GM18505 (cell line): Measurements from ENCODE around the gene ZNF286A.
"Not testable (repeated sequence)": the region's sequence is repeated elsewhere in the genome, so short reads cannot be mapped to it uniquely, and the experiment has no call there.

Experiments
- ATAC-seq: cut with Tn5 transposase; IDR thresholded peaks from one replicate; pipeline ENCODE4 v1.9.1; 2021; ENCODE audit not compliant: unreplicated experiment
- POLR2A ChIP-seq: IDR thresholded peaks from 4 replicates; pipeline ENCODE4 v1.6.1; 2011; ENCODE audit warnings: borderline replicate concordance; ENCODE audit not compliant: insufficient read depth, insufficient read length; ENCODE audit errors: extremely low read depth

Gene ZNF286A

GRCh38 chr17:15699413-15699924, at the start of gene ZNF286A:
ZNF286A (plus strand) TSS chr17:15699752; CDS start chr17:15700330, 578 bp downstream.
- ATAC-seq: peak; percentile 97
- TF ChIP-seq POLR2A: peak; percentile 62

- TF ChIP-seq POLR2A: no peak
- no peak for ATAC-seq
These were observed 49.6 kb upstream of the ZNF286A start for GRCh38 chr17:15649861-15650421.

GRCh38 chr17:15650741-15651582, 48.6 kb upstream of the ZNF286A start:
- no peak for ATAC-seq
- no peak for TF ChIP-seq POLR2A

- TF ChIP-seq POLR2A: no peak
- peak; percentile 92 for ATAC-seq
These were observed 47.9 kb upstream of the ZNF286A start for GRCh38 chr17:15651583-15652110.

- ATAC-seq: no peak
- no peak for TF ChIP-seq POLR2A
These were observed 46.6 kb upstream of the ZNF286A start for GRCh38 chr17:15652960-15653359.

- not testable (repeated sequence) for ATAC-seq
These were observed 45.2 kb upstream of the ZNF286A start for GRCh38 chr17:15654401-15654800.

GRCh38 chr17:15654886-15655561, 44.5 kb upstream of the ZNF286A start:
- no peak for ATAC-seq
- no peak for TF ChIP-seq POLR2A

- no peak for ATAC-seq
- no peak for TF ChIP-seq POLR2A
These were observed 41.7 kb upstream of the ZNF286A start for GRCh38 chr17:15657868-15658267.

- no peak for TF ChIP-seq POLR2A
- no peak for ATAC-seq
These were observed 41.3 kb upstream of the ZNF286A start for GRCh38 chr17:15658296-15658695.

- TF ChIP-seq POLR2A: no peak
- ATAC-seq: no peak
These were observed 40.3 kb upstream of the ZNF286A start for GRCh38 chr17:15659236-15659635.

- TF ChIP-seq POLR2A: no peak
- ATAC-seq: no peak
These were observed 39.9 kb upstream of the ZNF286A start for GRCh38 chr17:15659663-15660062.

- no peak for ATAC-seq
- no peak for TF ChIP-seq POLR2A
These were observed 39.5 kb upstream of the ZNF286A start for GRCh38 chr17:15660077-15660476.

- no peak for TF ChIP-seq POLR2A
These were observed 36.9 kb upstream of the ZNF286A start for GRCh38 chr17:15662681-15663080.

More at GRCh38 chr17:15662681-15663080, 36.9 kb upstream of the ZNF286A start:
- no peak for ATAC-seq
